ENCODE data around the gene TUBA4B. TPM values are rescaled to one million over a fixed set of nuclear protein-coding genes. Genes with fewer than 3 reads are reported as not detected.
A peak's percentile ranks its signal among the peaks of the same experiment; 100 is the strongest.

TUBA4B gene
- total RNA-seq, 1 donor from 2014 or later, result not detected

DNA sequence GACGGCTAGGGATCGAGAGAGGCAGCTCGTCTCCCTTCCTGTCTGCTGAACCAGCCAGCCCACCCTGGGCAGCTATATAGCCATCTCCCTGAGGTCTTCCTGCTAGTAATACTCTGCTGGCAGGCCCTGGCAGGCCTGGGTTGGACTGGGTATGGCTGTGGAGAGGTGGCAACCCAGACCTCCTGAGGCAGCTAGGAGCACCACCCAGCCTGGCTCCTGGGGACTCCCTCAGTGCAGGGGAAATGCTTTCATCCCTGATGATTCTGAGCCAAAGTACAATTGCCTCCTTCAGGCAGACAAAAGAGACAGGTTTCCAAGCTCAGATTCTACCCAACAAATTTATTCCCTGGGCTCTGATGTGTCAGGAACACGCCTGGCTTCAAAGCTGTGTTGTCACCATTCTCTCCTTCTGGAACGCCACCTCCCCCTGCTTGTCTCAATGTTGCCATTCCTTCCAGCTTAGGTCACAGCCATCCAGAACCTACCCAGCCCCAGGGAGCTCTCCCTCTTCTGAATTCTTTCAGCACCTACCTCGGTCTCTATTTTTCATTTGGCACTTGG, 21.4 kb downstream of the TUBA4B start:
- TF ChIP-seq, protein P1, sequence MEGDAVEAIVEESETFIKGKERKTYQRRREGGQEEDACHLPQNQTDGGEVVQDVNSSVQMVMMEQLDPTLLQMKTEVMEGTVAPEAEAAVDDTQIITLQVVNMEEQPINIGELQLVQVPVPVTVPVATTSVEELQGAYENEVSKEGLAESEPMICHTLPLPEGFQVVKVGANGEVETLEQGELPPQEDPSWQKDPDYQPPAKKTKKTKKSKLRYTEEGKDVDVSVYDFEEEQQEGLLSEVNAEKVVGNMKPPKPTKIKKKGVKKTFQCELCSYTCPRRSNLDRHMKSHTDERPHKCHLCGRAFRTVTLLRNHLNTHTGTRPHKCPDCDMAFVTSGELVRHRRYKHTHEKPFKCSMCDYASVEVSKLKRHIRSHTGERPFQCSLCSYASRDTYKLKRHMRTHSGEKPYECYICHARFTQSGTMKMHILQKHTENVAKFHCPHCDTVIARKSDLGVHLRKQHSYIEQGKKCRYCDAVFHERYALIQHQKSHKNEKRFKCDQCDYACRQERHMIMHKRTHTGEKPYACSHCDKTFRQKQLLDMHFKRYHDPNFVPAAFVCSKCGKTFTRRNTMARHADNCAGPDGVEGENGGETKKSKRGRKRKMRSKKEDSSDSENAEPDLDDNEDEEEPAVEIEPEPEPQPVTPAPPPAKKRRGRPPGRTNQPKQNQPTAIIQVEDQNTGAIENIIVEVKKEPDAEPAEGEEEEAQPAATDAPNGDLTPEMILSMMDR (IDR thresholded peaks at IDR 0.05; ENCODE audit: unreplicated experiment), result no peak
- Mint-ChIP-seq H3K36me3 (ENCODE audit: low read depth, unreplicated experiment) (no peaks in the 10 kb centered on the region), H3K9me3 (ENCODE audit: unreplicated experiment) (no peaks in the 10 kb centered on the region), H3K27ac (ENCODE audit: unreplicated experiment) (no peak overlapping the region), H3K27me3 (ENCODE audit: unreplicated experiment) (peaks cover 12% of the 10 kb centered on the region), H3K4me1 (ENCODE audit: unreplicated experiment) (peaks cover 21% of the 10 kb centered on the region), H3K4me3 (ENCODE audit: unreplicated experiment) (no peak overlapping the region)
- no peak for DNase-seq (ENCODE audit: low spot score)

DNA sequence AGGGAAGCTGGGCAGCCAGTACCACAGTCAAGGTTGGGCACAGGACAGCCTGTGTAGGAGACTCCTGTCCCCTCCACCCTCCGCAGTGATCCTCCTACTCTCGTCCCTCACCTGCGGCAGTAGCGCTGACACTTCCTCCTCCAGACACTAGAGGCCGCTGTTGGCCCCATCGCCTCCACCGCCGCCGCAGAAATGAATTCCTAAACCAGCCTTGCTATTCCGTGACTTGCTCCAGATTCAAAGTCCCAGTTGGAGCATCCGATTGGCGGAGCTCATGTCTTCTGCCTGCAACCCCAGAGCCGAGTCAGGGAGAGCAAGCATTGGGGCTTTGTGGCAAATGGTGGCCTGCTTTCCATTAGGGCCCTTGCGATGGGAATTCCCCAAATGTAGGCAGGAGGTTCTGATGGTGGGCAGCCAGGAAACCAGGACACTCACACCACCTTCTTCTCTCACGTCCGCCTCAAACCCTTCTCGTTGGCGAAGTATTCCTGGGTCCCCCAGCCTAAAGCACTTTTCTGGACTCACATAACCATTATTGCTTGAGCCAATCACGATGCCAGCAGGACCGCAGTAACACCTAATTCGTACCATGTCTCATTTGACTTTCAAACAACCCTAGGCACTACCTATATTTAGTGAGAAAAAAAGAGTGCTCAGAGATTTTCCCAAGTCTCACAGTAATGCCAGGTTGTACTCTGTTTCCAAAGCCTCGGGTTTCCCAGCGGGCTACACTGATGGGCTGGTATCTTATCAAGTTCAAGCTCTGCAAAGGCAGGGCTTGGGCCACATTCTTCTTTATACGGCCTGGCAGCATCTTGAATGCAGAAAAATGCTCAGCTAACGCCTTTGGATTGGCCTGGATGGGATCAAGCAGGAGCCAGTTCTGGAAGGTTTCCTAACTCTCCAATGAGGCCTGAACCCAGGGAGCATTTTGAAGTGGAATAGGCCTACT, 24.9 kb downstream of the TUBA4B start:
- peak overlapping the region; percentile 95 for H3K27ac Mint-ChIP-seq (ENCODE audit: unreplicated experiment)
- peak overlapping the region; percentile 90 for H3K4me3 Mint-ChIP-seq (ENCODE audit: unreplicated experiment)
- peaks cover 26% of the 10 kb centered on the region for H3K4me1 Mint-ChIP-seq (ENCODE audit: unreplicated experiment)
- peak; percentile 79 for DNase-seq (ENCODE audit: low spot score)
- H3K36me3 Mint-ChIP-seq (ENCODE audit: low read depth, unreplicated experiment), result peaks cover 12% of the 10 kb centered on the region
- H3K9me3 Mint-ChIP-seq (ENCODE audit: unreplicated experiment), result no peaks in the 10 kb centered on the region
- peaks cover 15% of the 10 kb centered on the region for H3K27me3 Mint-ChIP-seq (ENCODE audit: unreplicated experiment)
- TF ChIP-seq, protein P1 (IDR thresholded peaks at IDR 0.05; ENCODE audit: unreplicated experiment), result peak; percentile 95

DNA sequence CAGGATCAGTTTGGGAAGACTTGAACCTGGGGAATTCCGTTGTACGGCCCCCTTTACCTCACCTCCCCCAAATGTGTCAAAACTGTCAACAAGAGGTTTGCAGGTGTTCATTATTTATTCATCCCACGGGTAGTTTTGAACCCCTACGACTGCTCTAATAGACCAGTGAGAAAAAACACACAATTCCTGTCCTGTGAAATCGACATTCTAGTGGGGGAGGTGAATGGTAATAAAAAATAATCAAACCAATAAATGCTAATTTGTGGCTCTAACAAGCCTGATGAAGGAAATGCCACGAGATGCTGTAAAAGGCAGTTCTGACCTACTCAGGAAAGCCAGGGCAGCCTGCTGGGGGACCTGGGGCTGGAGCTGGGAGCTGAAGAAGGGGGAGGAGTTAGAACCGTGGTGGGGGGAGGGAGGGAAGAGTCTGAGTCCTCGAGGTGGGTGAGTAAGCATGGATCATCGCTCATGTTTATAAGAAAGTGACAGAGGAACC, 25.7 kb downstream of the TUBA4B start:
- no peak for DNase-seq (ENCODE audit: low spot score)
- Mint-ChIP-seq H3K27me3 (ENCODE audit: unreplicated experiment) (peaks cover 15% of the 10 kb centered on the region), H3K4me1 (ENCODE audit: unreplicated experiment) (peaks cover 26% of the 10 kb centered on the region), H3K4me3 (ENCODE audit: unreplicated experiment) (peak overlapping the region; percentile 90), H3K9me3 (ENCODE audit: unreplicated experiment) (no peaks in the 10 kb centered on the region), H3K36me3 (ENCODE audit: low read depth, unreplicated experiment) (peaks cover 17% of the 10 kb centered on the region), H3K27ac (ENCODE audit: unreplicated experiment) (peak overlapping the region; percentile 95)
- TF ChIP-seq, protein P1 (IDR thresholded peaks at IDR 0.05; ENCODE audit: unreplicated experiment), result no peak

DNA sequence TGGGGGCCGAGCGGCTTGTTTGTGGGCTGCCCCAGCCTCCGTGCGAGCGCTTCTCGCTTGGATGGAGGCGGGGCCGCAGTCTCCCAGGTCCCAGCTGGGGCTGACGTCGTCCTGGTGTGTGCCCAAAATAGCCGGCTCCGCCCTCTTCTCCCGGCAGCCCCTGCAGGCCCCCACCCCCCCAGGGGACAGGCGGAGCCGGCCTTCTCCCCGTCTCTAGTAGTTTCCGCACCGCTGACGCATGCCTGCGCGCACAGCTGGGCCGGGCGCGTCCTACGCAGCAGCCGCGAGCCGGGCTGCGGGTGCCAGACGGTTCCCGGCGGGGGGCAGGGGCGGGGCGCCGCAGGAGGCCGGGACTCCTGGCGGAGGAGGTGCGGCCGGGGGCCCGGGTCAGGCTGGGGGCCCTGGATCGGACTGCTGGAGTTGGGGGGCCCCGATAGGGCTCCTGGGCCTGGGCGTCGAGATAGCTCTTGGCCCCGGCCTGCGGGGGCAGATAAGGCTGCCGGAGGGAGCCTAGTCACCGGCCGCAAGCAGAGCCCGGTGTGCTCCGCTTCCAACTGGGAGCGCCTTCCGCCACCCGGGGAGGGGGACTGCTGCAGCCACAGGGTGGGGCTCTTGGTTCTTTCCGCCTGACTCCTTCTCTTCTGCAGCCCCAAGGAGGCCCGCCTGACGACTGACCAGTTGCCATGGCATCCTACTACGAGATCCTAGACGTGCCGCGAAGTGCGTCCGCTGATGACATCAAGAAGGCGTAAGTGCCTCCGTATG, 26.3 kb downstream of the TUBA4B start, which contains the start of gene DNAJB2:
DNAJB2 (plus strand) TSS at position 216 of the 765 bp plus-strand sequence; CDS start at position 684, 468 bp downstream.
- peaks cover 19% of the 10 kb centered on the region for H3K36me3 Mint-ChIP-seq (ENCODE audit: low read depth, unreplicated experiment)
- TF ChIP-seq, protein P1 (IDR thresholded peaks at IDR 0.05; ENCODE audit: unreplicated experiment), result no peak
- peaks cover 26% of the 10 kb centered on the region for H3K4me1 Mint-ChIP-seq (ENCODE audit: unreplicated experiment)
- H3K9me3 Mint-ChIP-seq (ENCODE audit: unreplicated experiment), result no peaks in the 10 kb centered on the region
- peaks cover 15% of the 10 kb centered on the region for H3K27me3 Mint-ChIP-seq (ENCODE audit: unreplicated experiment)
- peak within 1 kb of the TSS; percentile 91 for H3K4me3 Mint-ChIP-seq (ENCODE audit: unreplicated experiment)
- peak within 1 kb of the TSS; percentile 96 for H3K27ac Mint-ChIP-seq (ENCODE audit: unreplicated experiment)
- DNase-seq (ENCODE audit: low spot score), result peak; percentile 95

Measured in endothelial cell (in vitro differentiated cells).